Muscle of leg (tissue), 11 donors: Measurements from ENCODE around the gene ARTN. TPM values are rescaled to one million over a fixed set of nuclear protein-coding genes. Genes with fewer than 3 reads are reported as not detected.
A peak's percentile ranks its signal among the peaks of the same experiment; 100 is the strongest.

Experiments
- DNase-seq: peaks from one replicate; pipeline ENCODE4 v3.0.0; 2013
- H3K27ac ChIP-seq: one replicate; pipeline ENCODE4 v1.5.1; 2013; ENCODE audit warnings: mild to moderate bottlenecking, low read length, control low read depth
- H3K27me3 ChIP-seq: one replicate; pipeline ENCODE4 v1.6.1; 2013; ENCODE audit warnings: low read length; ENCODE audit not compliant: control insufficient read depth, insufficient read depth
- H3K36me3 ChIP-seq: one replicate; pipeline ENCODE4 v1.6.1; 2013; ENCODE audit warnings: low read length; ENCODE audit not compliant: control insufficient read depth, insufficient read depth
- H3K4me1 ChIP-seq: one replicate; pipeline ENCODE4 v1.6.1; 2013; ENCODE audit warnings: low read length; ENCODE audit not compliant: control insufficient read depth, insufficient read depth
- H3K4me3 ChIP-seq: one replicate; pipeline ENCODE4 v1.5.1; 2013; ENCODE audit warnings: low read length, control low read depth
- H3K9me3 ChIP-seq: replicated peaks from 2 replicates; pipeline ENCODE4 v1.6.1; 2013; ENCODE audit warnings: low read depth, low read length; ENCODE audit not compliant: control insufficient read depth
- WGBS: methylation state at CpG from one replicate; pipeline ENCODE4 v1.1.5; 2013; ENCODE audit warnings: missing lambda C conversion rate; ENCODE audit not compliant: insufficient coverage; 5-methylcytosine and 5-hydroxymethylcytosine counted together
- polyA plus RNA-seq, 8 donors: library from polyadenylated mRNA; unstranded; fragments of 120-200 nt; gene quantifications; one replicate each; pipeline versions ENCODE4 v1.2.1 to v1.2.3, GENCODE V29; 2013; ENCODE audit warnings: inconsistent platforms in 1 of 8, low replicate concordance in 1 of 8; ENCODE audit not compliant: insufficient read length in 8 of 8, insufficient read depth in 1 of 8
- total RNA-seq: library from RNA; stranded (reverse); fragments of 120-200 nt; gene quantifications from one replicate; pipeline ENCODE4 v1.2.4, GENCODE V29; 2013

Gene ARTN
- total and polyA plus RNA-seq, 9 donors = 0.49 to 2.4 (median 1.2) TPM

DNA sequence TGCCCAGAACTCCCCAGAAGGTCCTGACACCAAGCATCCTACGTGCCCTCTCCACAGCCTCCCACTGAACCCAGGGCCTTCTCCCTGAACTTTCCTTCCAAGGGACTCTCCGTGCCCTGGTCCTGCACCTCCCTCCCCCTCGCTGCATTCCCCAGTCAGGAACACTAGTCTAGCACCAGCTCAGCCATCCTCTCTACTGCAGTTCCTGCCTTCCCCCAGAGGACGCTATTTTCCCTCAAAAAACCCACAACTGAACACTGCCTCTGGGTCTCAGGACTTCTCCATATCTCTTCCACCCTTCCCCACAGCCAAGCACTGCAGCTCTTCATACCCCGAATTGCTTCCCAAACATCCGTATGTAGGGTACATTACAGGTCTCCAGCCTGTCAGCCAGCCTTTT lies 12.6 kb upstream of the ARTN start:
- Histone ChIP-seq H3K9me3 (no peaks in the 10 kb centered on the region), H3K36me3 (peaks cover 19% of the 10 kb centered on the region), H3K4me1 (no peaks in the 10 kb centered on the region), H3K27me3 (no peaks in the 10 kb centered on the region), H3K4me3 (no peak overlapping the region), H3K27ac (no peak overlapping the region)
- WGBS = 90% methylated on average over 6 of the region's 6 CpGs
- DNase-seq = no peak

DNA sequence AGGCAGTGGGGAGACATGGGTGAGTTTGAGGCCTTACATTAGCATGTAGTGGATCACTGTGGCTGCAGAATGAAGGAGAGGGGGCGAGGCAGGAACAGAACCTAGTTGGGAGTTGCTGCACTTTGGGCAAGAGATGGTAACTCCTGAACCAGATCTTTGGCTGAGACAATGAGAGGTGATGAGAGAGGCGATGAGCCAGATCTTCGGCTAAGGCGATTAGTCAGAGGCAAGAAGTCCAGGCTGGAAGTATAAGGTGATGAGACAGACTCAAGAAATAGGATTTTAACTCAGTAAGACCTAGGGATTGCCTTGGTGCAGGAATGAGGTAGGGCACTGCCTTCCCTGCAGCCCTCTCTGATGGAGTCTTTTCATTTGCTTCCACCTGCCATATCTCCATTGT lies 9.1 kb upstream of the ARTN start:
- no peak for DNase-seq
- Histone ChIP-seq H3K36me3 (peaks cover 27% of the 10 kb centered on the region), H3K9me3 (no peaks in the 10 kb centered on the region), H3K27ac (no peak overlapping the region), H3K4me3 (no peak overlapping the region), H3K4me1 (no peaks in the 10 kb centered on the region), H3K27me3 (no peaks in the 10 kb centered on the region)
- 73% methylated on average over 4 of the region's 4 CpGs for WGBS

GRCh38 chr1:43925846-43926245 lies 7.8 kb upstream of the ARTN start:
- H3K4me1 ChIP-seq = no peaks in the 10 kb centered on the region
- no peaks in the 10 kb centered on the region for H3K27me3 ChIP-seq
- H3K9me3 ChIP-seq = no peaks in the 10 kb centered on the region
- H3K4me3 ChIP-seq = no peak overlapping the region
- peaks cover 36% of the 10 kb centered on the region for H3K36me3 ChIP-seq
- WGBS = 88% methylated on average over 9 of the region's 9 CpGs
- no peak for DNase-seq
- no peak overlapping the region for H3K27ac ChIP-seq

DNA sequence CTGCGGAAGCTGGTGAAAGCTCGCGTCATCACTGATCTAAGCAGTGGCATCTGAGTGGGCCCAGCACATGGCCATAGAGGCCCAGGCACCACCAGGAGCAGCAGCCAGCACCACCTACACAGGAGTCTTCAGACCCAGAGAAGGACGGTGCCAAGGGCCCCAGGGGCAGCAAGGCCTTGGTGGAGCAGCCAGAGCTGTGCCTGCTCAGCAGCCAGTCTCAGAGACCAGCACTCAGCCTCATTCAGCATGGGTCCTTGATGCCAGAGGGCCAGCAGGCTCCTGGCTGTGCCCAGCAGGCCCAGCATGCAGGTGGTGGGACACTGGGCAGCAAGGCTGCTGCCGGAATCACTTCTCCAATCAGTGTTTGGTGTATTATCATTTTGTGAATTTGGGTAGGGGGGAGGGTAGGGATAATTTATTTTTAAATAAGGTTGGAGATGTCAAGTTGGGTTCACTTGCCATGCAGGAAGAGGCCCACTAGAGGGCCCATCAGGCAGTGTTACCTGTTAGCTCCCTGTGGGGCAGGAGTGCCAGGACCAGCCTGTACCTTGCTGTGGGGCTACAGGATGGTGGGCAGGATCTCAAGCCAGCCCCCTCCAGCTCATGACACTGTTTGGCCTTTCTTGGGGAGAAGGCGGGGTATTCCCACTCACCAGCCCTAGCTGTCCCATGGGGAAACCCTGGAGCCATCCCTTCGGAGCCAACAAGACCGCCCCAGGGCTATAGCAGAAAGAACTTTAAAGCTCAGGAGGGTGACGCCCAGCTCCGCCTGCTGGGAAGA lies 3.2 kb upstream of the ARTN start:
- Histone ChIP-seq H3K27me3 (peaks cover 15% of the 10 kb centered on the region), H3K9me3 (no peaks in the 10 kb centered on the region), H3K4me1 (peaks cover 22% of the 10 kb centered on the region), H3K27ac (no peak overlapping the region), H3K36me3 (peaks cover 20% of the 10 kb centered on the region), H3K4me3 (no peak overlapping the region)
- WGBS = 88% methylated on average over 9 of the region's 10 CpGs
- no peak for DNase-seq

DNA sequence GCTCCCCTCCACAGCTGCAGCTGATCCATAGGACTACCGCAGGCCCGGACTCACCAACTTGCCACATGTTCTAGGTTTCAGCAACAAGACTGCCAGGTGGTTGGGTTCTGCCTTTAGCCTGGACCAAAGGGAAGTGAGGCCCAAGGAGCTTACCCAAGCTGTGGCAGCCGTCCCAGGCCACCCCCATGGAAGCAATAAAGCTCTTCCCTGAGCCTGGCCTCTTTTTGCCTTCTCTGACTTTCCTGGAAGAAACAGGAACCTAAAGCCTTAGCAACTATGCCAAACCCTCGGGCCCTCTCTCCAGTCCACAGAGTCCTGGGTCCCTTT lies 2.7 kb upstream of the ARTN start:
- DNase-seq = no peak
- H3K9me3 ChIP-seq = no peaks in the 10 kb centered on the region
- H3K4me1 ChIP-seq = peaks cover 25% of the 10 kb centered on the region
- H3K27me3 ChIP-seq = peaks cover 21% of the 10 kb centered on the region
- no peak overlapping the region for H3K4me3 ChIP-seq
- H3K36me3 ChIP-seq = peaks cover 17% of the 10 kb centered on the region
- 64% methylated on average over 4 of the region's 4 CpGs for WGBS
- H3K27ac ChIP-seq = no peak overlapping the region

DNA sequence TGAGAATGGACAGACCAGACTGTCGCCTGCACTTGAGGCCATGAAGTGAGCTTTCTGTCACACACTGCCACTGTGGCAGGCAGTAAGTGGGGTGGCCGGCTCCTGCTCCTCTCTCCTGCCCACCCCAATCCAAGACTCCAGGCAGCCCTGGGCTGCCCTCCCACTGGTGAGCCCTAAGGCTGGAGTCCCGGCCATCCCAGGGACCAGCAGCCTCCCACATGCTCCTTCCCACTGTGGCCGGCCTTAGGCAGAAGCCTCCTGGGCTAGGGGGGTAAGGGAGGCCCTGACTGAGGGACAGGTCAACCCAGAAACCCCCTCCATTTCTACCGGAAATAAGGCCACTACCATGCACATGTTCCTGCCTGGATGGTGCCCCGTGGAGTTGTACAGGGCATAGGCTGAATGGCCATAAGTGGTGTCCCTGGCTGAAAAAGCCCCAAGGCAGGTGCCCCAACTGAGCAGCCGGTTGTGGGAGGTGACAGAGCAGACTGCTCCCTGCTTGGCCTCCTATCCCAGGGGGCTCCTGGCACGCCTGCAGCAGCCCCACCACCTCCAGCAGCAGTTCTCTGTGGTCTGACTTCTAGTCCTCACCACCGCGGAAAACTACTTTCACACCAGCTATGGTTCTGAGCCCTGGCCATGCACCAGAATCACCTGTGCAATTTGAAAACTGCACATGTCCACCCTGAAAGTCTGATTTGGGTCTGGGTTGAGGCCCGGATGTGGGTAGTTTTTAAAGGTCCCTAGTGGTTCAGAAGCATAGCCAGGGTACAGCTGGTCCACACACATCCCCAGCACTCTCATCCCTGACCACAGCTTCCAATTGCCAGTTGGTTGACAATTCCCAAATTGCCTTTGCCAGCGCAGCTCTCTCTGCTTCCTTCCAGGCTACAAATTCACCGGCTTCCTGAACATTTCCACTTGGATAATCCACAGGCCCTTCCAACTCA lies 1.6 kb upstream of the ARTN start:
- Histone ChIP-seq H3K27me3 (peaks cover 26% of the 10 kb centered on the region), H3K4me1 (peaks cover 32% of the 10 kb centered on the region), H3K36me3 (peaks cover 13% of the 10 kb centered on the region), H3K4me3 (no peak overlapping the region), H3K9me3 (no peaks in the 10 kb centered on the region), H3K27ac (no peak overlapping the region)
- 77% methylated on average over 5 of the region's 13 CpGs for WGBS
- no peak for DNase-seq

- Histone ChIP-seq H3K4me3 (peak overlapping the region; percentile 40), H3K36me3 (peaks cover 10% of the 10 kb centered on the region), H3K9me3 (no peaks in the 10 kb centered on the region), H3K27ac (no peak overlapping the region), H3K27me3 (peaks cover 26% of the 10 kb centered on the region), H3K4me1 (peaks cover 32% of the 10 kb centered on the region)
- no peak for DNase-seq
- WGBS = 20% methylated on average over 6 of the region's 8 CpGs
Measured at GRCh38 chr1:43932786-43933385, 715 bp upstream of the ARTN start.

GRCh38 chr1:43934101-43934985 lies 742 bp downstream of the ARTN start:
- no peak overlapping the region for H3K27ac ChIP-seq
- peaks cover 26% of the 10 kb centered on the region for H3K27me3 ChIP-seq
- DNase-seq = peak; percentile 72
- peak overlapping the region; percentile 40 for H3K4me3 ChIP-seq
- H3K36me3 ChIP-seq = peaks cover 10% of the 10 kb centered on the region
- no peaks in the 10 kb centered on the region for H3K9me3 ChIP-seq
- 21% methylated on average over 13 of the region's 13 CpGs for WGBS
- peaks cover 39% of the 10 kb centered on the region for H3K4me1 ChIP-seq

DNA sequence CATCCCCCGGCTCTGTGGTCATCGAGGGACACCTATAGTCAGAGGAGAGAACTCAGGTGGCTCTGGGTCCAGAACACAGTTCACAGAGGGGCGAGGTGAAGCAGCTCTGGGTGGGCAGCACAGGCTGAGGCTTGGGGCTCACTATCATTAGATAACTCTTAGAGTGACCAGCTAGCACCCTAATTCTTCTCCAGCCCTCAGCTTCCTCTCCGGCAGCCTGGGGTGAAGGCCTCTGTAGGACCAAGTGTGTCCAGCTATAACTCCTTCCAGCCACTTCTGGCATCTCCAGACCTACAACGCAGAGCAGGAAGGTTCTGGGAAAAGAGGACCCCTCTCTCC lies 1.4 kb downstream of the ARTN start:
- peaks cover 26% of the 10 kb centered on the region for H3K27me3 ChIP-seq
- H3K27ac ChIP-seq = no peak overlapping the region
- DNase-seq = no peak
- H3K4me3 ChIP-seq = no peak overlapping the region
- no peaks in the 10 kb centered on the region for H3K9me3 ChIP-seq
- H3K4me1 ChIP-seq = peaks cover 40% of the 10 kb centered on the region
- H3K36me3 ChIP-seq = peaks cover 8% of the 10 kb centered on the region
- WGBS = 30% methylated on average over 4 of the region's 5 CpGs
